Ishikawa (cell line): ENCODE measurements around the gene TSTD2.

Experiments
- CEBPB ChIP-seq: IDR thresholded peaks from 2 replicates; pipeline ENCODE4 v1.6.1; 2012
- CREB1 ChIP-seq: IDR thresholded peaks from 2 replicates; pipeline ENCODE4 v1.6.1; 2012; ENCODE audit warnings: low read depth
- EGR1 ChIP-seq: IDR thresholded peaks from 2 replicates; pipeline ENCODE4 v1.6.1; 2012
- EP300 ChIP-seq: IDR thresholded peaks from 2 replicates; pipeline ENCODE4 v1.6.1; 2012; ENCODE audit warnings: borderline replicate concordance
- FOXM1 ChIP-seq: IDR thresholded peaks from 2 replicates; pipeline ENCODE4 v1.6.1; 2012; ENCODE audit warnings: low read depth, borderline replicate concordance
- NFIC ChIP-seq: IDR thresholded peaks from 2 replicates; pipeline ENCODE4 v1.6.1; 2012
- RAD21 ChIP-seq: IDR thresholded peaks from 2 replicates; pipeline ENCODE4 v1.6.1; 2012; ENCODE audit warnings: low read depth
- TAF1 ChIP-seq: IDR thresholded peaks from 2 replicates; pipeline ENCODE4 v1.6.1; 2012; ENCODE audit warnings: low read depth, mild to moderate bottlenecking
- TCF12 ChIP-seq: IDR thresholded peaks from 2 replicates; pipeline ENCODE4 v1.6.1; 2012; ENCODE audit warnings: low read depth
- TEAD4 ChIP-seq: IDR thresholded peaks from 2 replicates; pipeline ENCODE4 v1.6.1; 2012
- ZBTB7A ChIP-seq: IDR thresholded peaks from 2 replicates; pipeline ENCODE4 v1.6.1; 2012; ENCODE audit warnings: low read depth
- TF ChIP-seq, protein P1 (sequence below): IDR thresholded peaks from 2 replicates; pipeline ENCODE4 v1.6.1; 2012; ENCODE audit warnings: low read depth, mild to moderate bottlenecking
- TF ChIP-seq, protein P2 (sequence below): IDR thresholded peaks from 2 replicates; pipeline ENCODE4 v1.6.1; 2012
- TF ChIP-seq, protein P3 (sequence below): IDR thresholded peaks from 2 replicates; pipeline ENCODE4 v1.6.1; 2012

DNA sequence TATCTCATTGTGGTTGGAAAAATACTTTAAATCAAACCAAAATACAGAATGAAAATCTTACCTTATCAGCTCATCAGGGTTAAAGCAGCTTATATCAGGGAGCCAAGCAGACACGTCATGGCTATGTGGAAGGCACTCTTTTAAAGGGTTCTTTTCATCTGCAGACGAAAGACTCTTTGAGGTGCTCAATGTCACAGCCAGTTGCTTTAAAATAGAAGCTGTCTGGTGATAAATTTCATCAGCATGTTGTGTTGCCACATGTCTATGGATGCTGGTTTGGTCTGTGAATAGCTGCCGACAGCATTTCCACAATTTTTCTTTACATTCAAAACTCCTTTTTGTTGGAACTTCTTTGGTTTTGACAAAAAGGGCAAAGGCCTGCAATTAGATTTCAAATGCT, 7.5 kb downstream of the TSTD2 start:
- TF ChIP-seq EP300 (no peak), ZBTB7A (no peak), CEBPB (no peak), TCF12 (no peak), NFIC (no peak), TAF1 (no peak), EGR1 (no peak), RAD21 (no peak), FOXM1 (no peak), CREB1 (no peak), TEAD4 (no peak)
- TF ChIP-seq, protein P1, sequence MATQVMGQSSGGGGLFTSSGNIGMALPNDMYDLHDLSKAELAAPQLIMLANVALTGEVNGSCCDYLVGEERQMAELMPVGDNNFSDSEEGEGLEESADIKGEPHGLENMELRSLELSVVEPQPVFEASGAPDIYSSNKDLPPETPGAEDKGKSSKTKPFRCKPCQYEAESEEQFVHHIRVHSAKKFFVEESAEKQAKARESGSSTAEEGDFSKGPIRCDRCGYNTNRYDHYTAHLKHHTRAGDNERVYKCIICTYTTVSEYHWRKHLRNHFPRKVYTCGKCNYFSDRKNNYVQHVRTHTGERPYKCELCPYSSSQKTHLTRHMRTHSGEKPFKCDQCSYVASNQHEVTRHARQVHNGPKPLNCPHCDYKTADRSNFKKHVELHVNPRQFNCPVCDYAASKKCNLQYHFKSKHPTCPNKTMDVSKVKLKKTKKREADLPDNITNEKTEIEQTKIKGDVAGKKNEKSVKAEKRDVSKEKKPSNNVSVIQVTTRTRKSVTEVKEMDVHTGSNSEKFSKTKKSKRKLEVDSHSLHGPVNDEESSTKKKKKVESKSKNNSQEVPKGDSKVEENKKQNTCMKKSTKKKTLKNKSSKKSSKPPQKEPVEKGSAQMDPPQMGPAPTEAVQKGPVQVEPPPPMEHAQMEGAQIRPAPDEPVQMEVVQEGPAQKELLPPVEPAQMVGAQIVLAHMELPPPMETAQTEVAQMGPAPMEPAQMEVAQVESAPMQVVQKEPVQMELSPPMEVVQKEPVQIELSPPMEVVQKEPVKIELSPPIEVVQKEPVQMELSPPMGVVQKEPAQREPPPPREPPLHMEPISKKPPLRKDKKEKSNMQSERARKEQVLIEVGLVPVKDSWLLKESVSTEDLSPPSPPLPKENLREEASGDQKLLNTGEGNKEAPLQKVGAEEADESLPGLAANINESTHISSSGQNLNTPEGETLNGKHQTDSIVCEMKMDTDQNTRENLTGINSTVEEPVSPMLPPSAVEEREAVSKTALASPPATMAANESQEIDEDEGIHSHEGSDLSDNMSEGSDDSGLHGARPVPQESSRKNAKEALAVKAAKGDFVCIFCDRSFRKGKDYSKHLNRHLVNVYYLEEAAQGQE, result no peak
- TF ChIP-seq, protein P2, sequence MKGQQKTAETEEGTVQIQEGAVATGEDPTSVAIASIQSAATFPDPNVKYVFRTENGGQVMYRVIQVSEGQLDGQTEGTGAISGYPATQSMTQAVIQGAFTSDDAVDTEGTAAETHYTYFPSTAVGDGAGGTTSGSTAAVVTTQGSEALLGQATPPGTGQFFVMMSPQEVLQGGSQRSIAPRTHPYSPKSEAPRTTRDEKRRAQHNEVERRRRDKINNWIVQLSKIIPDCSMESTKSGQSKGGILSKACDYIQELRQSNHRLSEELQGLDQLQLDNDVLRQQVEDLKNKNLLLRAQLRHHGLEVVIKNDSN, result no peak
- TF ChIP-seq, protein P3, sequence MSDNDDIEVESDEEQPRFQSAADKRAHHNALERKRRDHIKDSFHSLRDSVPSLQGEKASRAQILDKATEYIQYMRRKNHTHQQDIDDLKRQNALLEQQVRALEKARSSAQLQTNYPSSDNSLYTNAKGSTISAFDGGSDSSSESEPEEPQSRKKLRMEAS, result no peak
